ENCODE data around the gene ZNF718. TPM values are rescaled to one million over a fixed set of nuclear protein-coding genes. Genes with fewer than 3 reads are reported as not detected.
A peak's percentile ranks its signal among the peaks of the same experiment; 100 is the strongest.
"Not testable (repeated sequence)": the region's sequence is repeated elsewhere in the genome, so short reads cannot be mapped to it uniquely, and the experiment has no call there.

Gene ZNF718
- total RNA-seq, 1 donor from 2014 or later: 7.6 TPM

DNA sequence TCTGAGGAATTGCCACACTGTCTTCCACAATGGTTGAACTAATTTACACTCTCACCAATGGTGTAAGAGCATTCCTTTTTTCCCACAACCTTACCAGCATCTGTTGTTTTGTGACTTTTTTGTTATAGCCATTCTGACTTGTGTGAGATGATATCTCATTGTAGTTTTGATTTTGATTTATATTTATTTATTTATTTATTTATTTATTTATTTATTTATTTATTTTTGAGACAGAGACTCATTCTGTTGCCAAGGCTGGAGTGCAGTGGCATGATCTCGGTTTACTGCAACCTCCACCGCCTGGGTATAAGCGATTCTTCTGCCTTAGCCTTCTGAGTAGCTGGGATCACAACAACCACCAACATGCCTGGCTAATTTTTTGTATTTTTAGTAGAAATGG is 57.9 kb downstream of the ZNF718 start:
- DNase-seq: peak; percentile 6
- H3K36me3 Mint-ChIP-seq (ENCODE audit: low read depth); H3K4me3 Mint-ChIP-seq; H3K4me1 Mint-ChIP-seq; H3K27ac Mint-ChIP-seq; intact Hi-C loops (cut with micrococcal nuclease); H3K27me3 Mint-ChIP-seq: not testable (repeated sequence)
- peaks cover 41% of the 10 kb centered on the region for H3K9me3 Mint-ChIP-seq

DNA sequence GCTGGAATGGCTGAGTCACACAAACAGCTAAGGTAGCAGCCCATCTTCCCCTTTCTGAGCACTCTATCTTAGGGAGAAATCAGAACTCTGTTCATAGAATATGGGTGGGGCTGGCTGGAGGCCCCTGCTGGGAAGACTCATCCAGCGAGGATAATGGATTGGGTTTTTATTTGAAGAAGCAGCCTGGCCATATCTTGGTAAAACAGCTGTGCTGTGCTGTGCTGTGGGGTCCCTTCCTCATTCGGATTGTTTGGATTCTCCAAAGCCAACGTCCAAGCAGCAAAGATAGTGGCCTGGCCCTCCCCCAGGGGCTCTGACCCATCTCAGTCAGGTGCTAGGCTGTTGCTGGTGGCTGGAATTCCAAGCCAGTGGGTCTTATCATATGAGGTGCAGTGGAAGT is 63.8 kb downstream of the ZNF718 start:
- no peaks in the 10 kb centered on the region for H3K4me1 Mint-ChIP-seq
- no peak overlapping the region for H3K4me3 Mint-ChIP-seq
- intact Hi-C loops (cut with micrococcal nuclease): no loop called here
- H3K27ac Mint-ChIP-seq: no peak overlapping the region
- no peak for DNase-seq
- no peaks in the 10 kb centered on the region for H3K27me3 Mint-ChIP-seq
- H3K9me3 Mint-ChIP-seq: peaks cover 26% of the 10 kb centered on the region
- peaks cover 1% of the 10 kb centered on the region for H3K36me3 Mint-ChIP-seq (ENCODE audit: low read depth)

DNA sequence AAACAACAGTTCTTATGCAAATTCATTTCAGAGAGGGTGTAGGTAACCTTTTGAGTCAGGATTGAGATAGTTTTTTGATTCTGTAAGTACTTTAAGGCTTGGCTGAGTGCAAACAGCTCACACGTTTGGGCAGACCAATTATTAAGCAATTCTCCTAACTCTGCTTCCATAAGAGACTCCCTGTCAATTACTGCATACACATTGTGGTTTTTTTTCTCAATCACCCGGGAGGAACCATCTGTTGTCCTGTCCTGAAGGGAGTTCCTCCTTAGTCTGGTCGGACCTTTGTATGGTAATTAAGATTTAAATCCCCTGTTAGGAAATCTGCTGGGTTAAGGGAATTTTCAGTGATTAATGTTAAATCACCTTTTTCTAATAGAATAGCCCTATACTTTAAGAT is 70.9 kb downstream of the ZNF718 start:
- not testable (repeated sequence) for H3K27me3 Mint-ChIP-seq, H3K4me3 Mint-ChIP-seq
- peaks cover 27% of the 10 kb centered on the region for H3K9me3 Mint-ChIP-seq

DNA sequence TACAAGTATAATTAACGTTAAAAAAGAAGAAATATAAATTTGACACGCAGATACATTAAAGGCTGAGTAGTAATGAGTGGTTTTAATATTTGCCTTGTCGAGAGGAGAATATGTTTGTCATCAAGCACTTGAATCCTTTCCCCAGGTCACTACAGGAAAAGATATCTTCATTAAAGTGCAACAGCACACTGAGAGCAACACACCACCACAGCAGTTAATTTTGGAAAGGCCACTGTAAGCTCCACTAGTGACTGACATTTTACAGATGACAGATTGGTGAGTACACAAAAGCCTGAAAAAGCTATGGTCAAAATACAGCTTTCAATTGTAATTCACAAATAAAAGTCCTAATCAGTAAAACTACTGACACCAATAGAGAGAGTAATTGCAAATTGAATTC is 76.6 kb downstream of the ZNF718 start:
- no peak overlapping the region for H3K4me3 Mint-ChIP-seq
- DNase-seq: no peak
- H3K27me3 Mint-ChIP-seq: no peaks in the 10 kb centered on the region
- intact Hi-C loops (cut with micrococcal nuclease): no loop called here
- H3K27ac Mint-ChIP-seq: no peak overlapping the region
- peaks cover 35% of the 10 kb centered on the region for H3K9me3 Mint-ChIP-seq
- peaks cover 12% of the 10 kb centered on the region for H3K36me3 Mint-ChIP-seq (ENCODE audit: low read depth)
- H3K4me1 Mint-ChIP-seq: no peaks in the 10 kb centered on the region

More for the DNA sequence above, 70.9 kb downstream of the ZNF718 start:
- intact Hi-C loops (cut with micrococcal nuclease); H3K27ac Mint-ChIP-seq; DNase-seq; H3K4me1 Mint-ChIP-seq; H3K36me3 Mint-ChIP-seq (ENCODE audit: low read depth): not testable (repeated sequence)

DNA sequence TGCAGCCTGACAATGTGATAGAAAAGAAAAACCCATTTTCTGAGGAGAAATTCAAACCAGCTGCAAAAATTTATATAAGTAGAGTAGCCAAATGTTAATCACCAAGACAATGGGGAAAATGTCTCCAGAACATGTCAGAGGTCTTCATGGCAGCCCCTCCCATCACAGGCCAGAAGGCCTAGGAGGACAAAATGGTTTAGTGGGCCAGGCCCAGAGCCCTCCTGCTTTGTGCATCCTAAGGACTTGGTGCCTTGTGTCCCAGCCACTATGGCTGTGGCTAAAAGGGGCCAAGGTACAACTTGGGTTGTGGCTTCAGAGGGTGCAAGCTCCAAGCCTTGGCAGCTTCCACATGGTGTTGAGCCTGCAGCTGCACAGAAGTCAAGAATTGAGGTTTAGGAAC is 78.5 kb downstream of the ZNF718 start:
- Mint-ChIP-seq H3K36me3 (ENCODE audit: low read depth) (peaks cover 12% of the 10 kb centered on the region), H3K9me3 (peaks cover 34% of the 10 kb centered on the region)
- H3K27ac Mint-ChIP-seq; intact Hi-C loops (cut with micrococcal nuclease); H3K4me1 Mint-ChIP-seq; H3K27me3 Mint-ChIP-seq; H3K4me3 Mint-ChIP-seq; DNase-seq: not testable (repeated sequence)

DNA sequence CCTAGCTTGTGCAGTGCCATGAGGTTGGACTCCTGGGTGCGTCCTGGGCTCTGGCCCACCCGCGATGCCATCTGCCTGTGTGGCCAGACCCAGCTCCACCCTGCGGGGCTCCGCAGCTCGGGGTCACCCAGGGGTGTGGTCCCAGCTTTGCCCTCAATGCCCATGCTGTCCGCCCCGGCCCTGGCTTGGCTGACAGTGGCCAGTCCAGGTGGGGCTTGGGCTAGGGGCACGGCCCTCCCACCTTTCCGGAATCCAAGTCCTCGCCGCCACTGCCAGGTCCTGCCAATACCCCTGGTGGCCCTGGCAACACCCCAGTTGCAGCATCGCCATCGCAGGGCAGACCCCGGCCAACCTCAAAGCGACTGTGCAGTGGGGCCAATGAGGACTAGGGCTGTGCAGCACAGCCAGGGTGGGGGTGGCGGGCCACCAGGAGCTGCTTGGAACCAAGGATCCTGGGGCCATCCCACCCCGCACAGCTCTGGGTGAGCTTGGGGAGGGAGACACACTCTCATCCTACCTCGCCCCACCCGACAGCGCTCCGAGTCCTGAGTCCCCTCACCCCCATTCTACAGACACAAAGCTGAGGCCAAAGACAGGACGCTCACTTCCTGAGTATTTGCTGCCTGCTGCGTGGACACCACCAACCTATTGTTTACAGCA is 80.9 kb downstream of the ZNF718 start:
- peak; percentile 13 for DNase-seq
- Mint-ChIP-seq H3K27me3 (no peaks in the 10 kb centered on the region), H3K4me3 (no peak overlapping the region), H3K27ac (no peak overlapping the region), H3K9me3 (peaks cover 26% of the 10 kb centered on the region), H3K36me3 (ENCODE audit: low read depth) (peaks cover 9% of the 10 kb centered on the region), H3K4me1 (no peaks in the 10 kb centered on the region)
- intact Hi-C loops (cut with micrococcal nuclease): no loop called here

DNA sequence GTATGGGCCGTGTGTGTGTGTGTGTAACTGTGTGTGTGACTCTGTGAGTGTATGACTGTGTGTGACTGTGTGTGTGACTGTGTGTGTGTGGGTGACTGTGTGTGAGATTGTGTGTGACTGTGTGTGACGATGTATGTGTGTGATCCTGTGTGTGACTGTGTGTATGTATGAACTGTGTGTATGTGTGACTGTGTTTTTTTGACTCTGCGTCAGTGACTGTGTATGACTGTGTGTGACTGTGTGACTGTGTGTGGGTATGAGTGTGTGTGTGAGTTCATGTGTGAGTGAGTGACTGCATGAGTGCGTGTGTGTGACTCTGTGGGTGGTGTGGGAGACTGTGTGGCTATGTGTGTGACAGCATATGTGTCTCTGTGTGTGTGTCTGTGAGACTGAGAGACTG is 81.8 kb downstream of the ZNF718 start:
- peaks cover 26% of the 10 kb centered on the region for H3K9me3 Mint-ChIP-seq
- H3K4me1 Mint-ChIP-seq: no peaks in the 10 kb centered on the region
- no peaks in the 10 kb centered on the region for H3K27me3 Mint-ChIP-seq
- no peak for DNase-seq
- H3K4me3 Mint-ChIP-seq: no peak overlapping the region
- intact Hi-C loops (cut with micrococcal nuclease): no loop called here
- peaks cover 9% of the 10 kb centered on the region for H3K36me3 Mint-ChIP-seq (ENCODE audit: low read depth)
- no peak overlapping the region for H3K27ac Mint-ChIP-seq

DNA sequence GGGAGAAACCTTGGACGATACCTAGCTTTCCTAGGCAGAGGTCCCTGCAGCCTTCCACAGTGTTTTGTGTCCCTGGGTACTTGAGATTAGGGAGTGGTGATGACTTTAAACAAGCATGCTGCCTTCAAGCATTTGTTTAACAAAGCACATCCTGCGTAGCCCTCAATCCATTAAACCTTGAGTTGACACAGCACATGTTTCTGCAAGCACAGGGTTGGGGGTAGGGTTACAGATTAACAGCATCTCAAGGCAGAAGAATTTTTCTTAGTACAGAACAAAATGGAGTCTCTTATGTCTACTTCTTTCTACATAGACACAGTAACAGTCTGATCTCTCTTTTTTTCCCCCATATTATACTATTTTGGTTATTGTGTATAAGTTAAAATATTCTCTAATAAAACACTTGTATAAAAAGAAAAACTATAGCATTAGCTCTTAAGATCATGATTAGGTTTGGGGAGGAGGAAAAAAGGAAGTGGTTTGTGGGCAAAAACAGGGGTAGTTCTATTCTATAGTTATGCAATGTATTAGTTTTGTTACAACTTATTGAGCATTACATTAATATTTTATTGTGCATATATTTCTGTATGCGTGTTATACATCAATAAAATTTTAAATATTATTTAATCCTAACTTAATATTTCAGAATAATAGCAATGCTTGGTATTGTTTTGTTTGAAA is 84.3 kb downstream of the ZNF718 start:
- H3K36me3 Mint-ChIP-seq (ENCODE audit: low read depth); DNase-seq; intact Hi-C loops (cut with micrococcal nuclease); H3K27me3 Mint-ChIP-seq; H3K4me3 Mint-ChIP-seq; H3K27ac Mint-ChIP-seq; H3K4me1 Mint-ChIP-seq: not testable (repeated sequence)
- H3K9me3 Mint-ChIP-seq: peaks cover 28% of the 10 kb centered on the region

DNA sequence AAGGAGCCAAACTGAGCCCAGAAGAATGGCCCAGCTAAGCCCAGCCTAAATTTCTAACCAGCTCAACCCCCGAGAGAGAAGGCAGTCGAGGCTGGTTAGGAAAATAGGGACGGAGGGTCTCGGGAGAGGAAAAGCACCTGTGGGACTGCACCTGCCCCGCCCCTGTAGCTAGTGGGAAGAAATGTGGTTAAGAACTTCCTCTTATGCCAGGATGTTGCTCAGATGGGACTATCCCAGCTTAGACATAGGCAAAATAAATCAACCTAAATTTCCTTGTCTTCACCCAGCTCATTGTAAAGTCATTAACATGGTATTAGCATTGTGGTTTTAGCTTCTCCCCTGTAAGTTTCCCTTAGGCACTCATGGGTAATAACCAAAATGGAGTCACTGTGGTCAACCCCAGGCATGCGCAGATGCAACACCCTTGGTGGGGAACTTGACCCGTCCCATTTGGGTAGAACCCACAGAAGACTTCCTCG is 86.8 kb downstream of the ZNF718 start:
- peaks cover 5% of the 10 kb centered on the region for H3K36me3 Mint-ChIP-seq (ENCODE audit: low read depth)
- intact Hi-C loops (cut with micrococcal nuclease): no loop called here
- DNase-seq: no peak
- H3K9me3 Mint-ChIP-seq: peaks cover 29% of the 10 kb centered on the region
- peaks cover 6% of the 10 kb centered on the region for H3K4me1 Mint-ChIP-seq
- no peaks in the 10 kb centered on the region for H3K27me3 Mint-ChIP-seq
- no peak overlapping the region for H3K27ac Mint-ChIP-seq
- H3K4me3 Mint-ChIP-seq: no peak overlapping the region

DNA sequence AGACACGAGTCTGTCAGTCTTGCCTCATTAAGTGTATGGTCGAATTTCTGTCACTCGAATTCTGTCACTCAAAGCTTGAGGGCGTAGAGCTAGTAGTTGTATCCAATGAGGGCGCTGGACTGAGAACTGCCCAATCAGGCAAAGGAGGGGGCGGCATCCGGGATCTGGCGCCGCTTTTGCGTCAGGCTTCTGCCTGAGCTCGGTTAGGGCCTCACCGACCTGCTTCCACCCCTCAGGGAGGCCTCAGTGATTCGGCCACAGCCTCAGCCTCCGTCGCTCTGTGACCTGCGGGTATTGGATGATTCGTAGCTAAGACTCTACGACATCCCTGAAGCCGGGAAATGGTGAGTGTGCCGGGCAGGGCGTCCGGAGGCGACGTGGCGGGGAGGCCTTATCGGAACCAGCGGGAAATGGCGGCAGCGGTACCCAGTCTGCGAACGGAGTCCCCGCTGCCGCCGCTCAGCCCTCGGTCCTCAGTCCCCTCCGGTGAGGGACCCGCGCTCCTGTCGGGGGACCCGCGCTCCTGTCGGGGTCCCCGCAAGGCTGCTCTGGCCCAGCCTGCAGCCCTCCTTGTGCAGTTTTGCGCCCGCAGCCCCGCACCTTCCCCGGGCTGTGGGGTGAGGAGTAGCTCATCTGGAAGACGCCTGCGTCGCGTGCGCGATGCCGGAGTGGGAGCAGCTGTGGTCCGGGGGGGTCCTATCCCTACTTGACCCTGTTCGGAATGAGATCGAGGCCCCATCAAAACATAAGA is 88.3 kb downstream of the ZNF718 start:
- peaks cover 6% of the 10 kb centered on the region for H3K4me1 Mint-ChIP-seq
- H3K36me3 Mint-ChIP-seq (ENCODE audit: low read depth): peaks cover 4% of the 10 kb centered on the region
- intact Hi-C loops (cut with micrococcal nuclease): no loop called here
- H3K4me3 Mint-ChIP-seq: no peak overlapping the region
- peak; percentile 45 for DNase-seq
- H3K27ac Mint-ChIP-seq: no peak overlapping the region
- H3K9me3 Mint-ChIP-seq: peaks cover 24% of the 10 kb centered on the region
- H3K27me3 Mint-ChIP-seq: no peaks in the 10 kb centered on the region

DNA sequence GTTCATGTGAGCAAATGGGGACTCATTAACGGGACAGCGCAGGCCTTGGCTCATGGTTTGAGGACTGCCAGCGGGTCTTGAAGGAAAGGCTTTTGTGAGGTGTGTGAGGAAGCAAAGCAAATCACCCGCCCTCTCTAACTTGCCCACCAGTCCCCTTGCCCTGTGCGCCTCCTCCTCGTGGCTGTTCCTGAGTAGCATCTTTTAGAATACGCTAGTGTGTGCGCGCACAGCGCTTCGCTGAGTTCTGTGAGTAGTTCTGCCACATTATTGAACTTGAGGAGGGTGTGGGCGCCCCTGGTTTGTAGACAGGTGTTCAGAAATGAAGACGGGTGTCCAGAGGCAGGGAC is 88.9 kb downstream of the ZNF718 start:
- H3K9me3 Mint-ChIP-seq: peaks cover 19% of the 10 kb centered on the region
- H3K36me3 Mint-ChIP-seq (ENCODE audit: low read depth); H3K4me3 Mint-ChIP-seq; H3K27ac Mint-ChIP-seq; intact Hi-C loops (cut with micrococcal nuclease); H3K27me3 Mint-ChIP-seq; H3K4me1 Mint-ChIP-seq: not testable (repeated sequence)
- DNase-seq: peak; percentile 18

Other genes starting within 250 kb of the ZNF718 start
- gene ZNF595, start 71.2 kb upstream of the ZNF718 start, total RNA-seq: 3.9 and 4.4 TPM in 2 replicates
- gene ZNF732, start 181.0 kb downstream of the ZNF718 start, total RNA-seq: not detected in 2 replicates
- gene ZNF141, start 213.3 kb downstream of the ZNF718 start, total RNA-seq: 25.4 and 27.0 TPM in 2 replicates